Panc1 (cell line): ENCODE data around the gene UNC119B.

Experiments
- POLR2AphosphoS5 ChIP-seq: IDR thresholded peaks from 2 replicates; pipeline ENCODE4 v1.6.1; 2012; ENCODE audit warnings: mild to moderate bottlenecking, low read depth, low read length, moderate library complexity
- REST ChIP-seq, 2 experiments: IDR thresholded peaks; 2 replicates each; pipeline ENCODE4 v1.6.1; 2011 to 2012; ENCODE audit warnings: low read depth in 2 of 2, control low read depth in 1 of 2, low read length in 1 of 2, mild to moderate bottlenecking in 1 of 2, moderate library complexity in 1 of 2; ENCODE audit not compliant: insufficient read depth in 1 of 2
- SIN3A ChIP-seq: IDR thresholded peaks from 2 replicates; pipeline ENCODE4 v1.6.1; 2012; ENCODE audit warnings: low read depth, mild to moderate bottlenecking, low read length, moderate library complexity, borderline replicate concordance; ENCODE audit not compliant: insufficient read depth
- TCF7L2 ChIP-seq: IDR thresholded peaks from 2 replicates; pipeline ENCODE4 v1.6.1; 2011; ENCODE audit warnings: mild to moderate bottlenecking, low read depth, low read length, inconsistent platforms
- TF ChIP-seq, protein P1 (sequence below): fragments of 450-650 bp; IDR thresholded peaks from 2 replicates; pipeline ENCODE4 v1.5.1; 2017; ENCODE audit warnings: mild to moderate bottlenecking

DNA sequence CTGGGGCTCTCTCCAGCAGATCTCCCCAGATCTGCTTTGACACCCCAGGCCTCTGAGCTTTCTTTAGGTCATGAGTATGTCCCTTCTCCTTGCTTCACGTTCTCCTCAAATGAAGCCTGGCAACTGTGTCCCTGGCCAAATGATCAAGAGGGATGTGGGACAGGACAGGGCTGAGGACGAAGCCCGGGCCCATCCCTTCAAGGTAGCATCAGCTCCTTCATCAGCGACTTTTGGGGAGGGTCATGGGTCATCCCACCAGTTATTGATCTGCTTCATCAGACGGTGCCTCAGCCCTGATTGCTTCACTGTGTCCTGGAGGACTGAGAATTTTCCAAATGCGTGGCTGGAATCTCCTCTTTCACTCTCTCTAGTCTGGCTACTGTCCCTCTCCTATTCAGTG, 47.7 kb downstream of the UNC119B start:
- TF ChIP-seq, protein P1, sequence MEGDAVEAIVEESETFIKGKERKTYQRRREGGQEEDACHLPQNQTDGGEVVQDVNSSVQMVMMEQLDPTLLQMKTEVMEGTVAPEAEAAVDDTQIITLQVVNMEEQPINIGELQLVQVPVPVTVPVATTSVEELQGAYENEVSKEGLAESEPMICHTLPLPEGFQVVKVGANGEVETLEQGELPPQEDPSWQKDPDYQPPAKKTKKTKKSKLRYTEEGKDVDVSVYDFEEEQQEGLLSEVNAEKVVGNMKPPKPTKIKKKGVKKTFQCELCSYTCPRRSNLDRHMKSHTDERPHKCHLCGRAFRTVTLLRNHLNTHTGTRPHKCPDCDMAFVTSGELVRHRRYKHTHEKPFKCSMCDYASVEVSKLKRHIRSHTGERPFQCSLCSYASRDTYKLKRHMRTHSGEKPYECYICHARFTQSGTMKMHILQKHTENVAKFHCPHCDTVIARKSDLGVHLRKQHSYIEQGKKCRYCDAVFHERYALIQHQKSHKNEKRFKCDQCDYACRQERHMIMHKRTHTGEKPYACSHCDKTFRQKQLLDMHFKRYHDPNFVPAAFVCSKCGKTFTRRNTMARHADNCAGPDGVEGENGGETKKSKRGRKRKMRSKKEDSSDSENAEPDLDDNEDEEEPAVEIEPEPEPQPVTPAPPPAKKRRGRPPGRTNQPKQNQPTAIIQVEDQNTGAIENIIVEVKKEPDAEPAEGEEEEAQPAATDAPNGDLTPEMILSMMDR = no peak
- no peak for TF ChIP-seq TCF7L2
- no peak for TF ChIP-seq SIN3A
- no peak for TF ChIP-seq REST (IDR thresholded peaks at IDR 0.05; ENCODE audit: insufficient read depth in 1 of 2, low read depth in 2 of 2, low read length in 1 of 2)
- TF ChIP-seq POLR2AphosphoS5 = no peak
